OCI-LY7 (cell line): ENCODE data around the gene COL28A1.

Experiments
- EZH2phosphoT487 ChIP-seq: fragments of 200-600 bp; sonication (generic); IDR thresholded peaks from 2 replicates; pipeline ENCODE4 v1.6.1; 2018; ENCODE audit warnings: low read depth, borderline replicate concordance, mild to moderate bottlenecking, mixed run types, antibody characterized with exemption, low read length, moderate library complexity, mixed read lengths
- TF ChIP-seq, protein P1 (sequence below): fragments of 200-600 bp; sonication (generic); conservative IDR thresholded peaks from 2 replicates; pipeline ENCODE4 v1.5.1; 2014; ENCODE audit warnings: mild to moderate bottlenecking, antibody characterized with exemption, low read length, moderate library complexity, mixed read lengths

DNA sequence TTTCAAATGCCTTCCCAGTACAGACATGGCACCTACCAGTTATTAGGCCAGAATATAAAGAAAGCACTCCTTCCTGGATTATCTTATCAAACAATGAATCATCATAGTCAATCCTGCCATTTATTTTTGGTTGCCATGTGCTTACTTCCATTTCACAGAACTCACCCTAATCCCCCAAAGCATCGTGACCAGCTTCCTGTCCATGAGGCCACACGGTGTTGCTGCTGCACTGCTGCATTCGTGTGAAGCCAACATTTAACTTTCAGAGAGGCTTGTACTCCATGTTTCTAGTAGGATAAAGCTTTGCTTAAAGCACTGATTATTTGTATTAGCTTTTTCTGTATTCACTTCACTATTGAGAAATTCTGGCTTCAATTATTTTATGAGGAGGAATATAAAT lies 14.4 kb downstream of the COL28A1 start:
- TF ChIP-seq, protein P1, sequence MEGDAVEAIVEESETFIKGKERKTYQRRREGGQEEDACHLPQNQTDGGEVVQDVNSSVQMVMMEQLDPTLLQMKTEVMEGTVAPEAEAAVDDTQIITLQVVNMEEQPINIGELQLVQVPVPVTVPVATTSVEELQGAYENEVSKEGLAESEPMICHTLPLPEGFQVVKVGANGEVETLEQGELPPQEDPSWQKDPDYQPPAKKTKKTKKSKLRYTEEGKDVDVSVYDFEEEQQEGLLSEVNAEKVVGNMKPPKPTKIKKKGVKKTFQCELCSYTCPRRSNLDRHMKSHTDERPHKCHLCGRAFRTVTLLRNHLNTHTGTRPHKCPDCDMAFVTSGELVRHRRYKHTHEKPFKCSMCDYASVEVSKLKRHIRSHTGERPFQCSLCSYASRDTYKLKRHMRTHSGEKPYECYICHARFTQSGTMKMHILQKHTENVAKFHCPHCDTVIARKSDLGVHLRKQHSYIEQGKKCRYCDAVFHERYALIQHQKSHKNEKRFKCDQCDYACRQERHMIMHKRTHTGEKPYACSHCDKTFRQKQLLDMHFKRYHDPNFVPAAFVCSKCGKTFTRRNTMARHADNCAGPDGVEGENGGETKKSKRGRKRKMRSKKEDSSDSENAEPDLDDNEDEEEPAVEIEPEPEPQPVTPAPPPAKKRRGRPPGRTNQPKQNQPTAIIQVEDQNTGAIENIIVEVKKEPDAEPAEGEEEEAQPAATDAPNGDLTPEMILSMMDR = no peak
- no peak for TF ChIP-seq EZH2phosphoT487
